K562 (cell line): ENCODE results near the gene ZNF513. TPM values are rescaled to one million over a fixed set of nuclear protein-coding genes. Genes with fewer than 3 reads are reported as not detected.

Experiments used
- ARID2 ChIP-seq: fragments of 450-650 bp; IDR thresholded peaks from 2 replicates; pipeline ENCODE4 v1.6.1; 2017; ENCODE audit warnings: antibody characterized with exemption, mild to moderate bottlenecking
- CREBBP ChIP-seq: IDR thresholded peaks from one replicate; pipeline ENCODE4 v1.6.1; 2012; ENCODE audit warnings: low read depth, mild to moderate bottlenecking, control low read depth, inconsistent platforms, low read length
- E2F5 ChIP-seq: sonication (generic); formaldehyde crosslinking; IDR thresholded peaks from 2 replicates; pipeline ENCODE4 v1.8.0; 2022; ENCODE audit warnings: mild to moderate bottlenecking, missing genetic modification reagents
- LARP7 ChIP-seq: fragments of 450-650 bp; IDR thresholded peaks from 2 replicates; pipeline ENCODE4 v1.6.1; 2016
- MGA ChIP-seq: fragments of 450-650 bp; IDR thresholded peaks from 2 replicates; pipeline ENCODE4 v1.6.1; 2016; ENCODE audit warnings: mild to moderate bottlenecking, moderate library complexity
- SMC3 ChIP-seq: conservative IDR thresholded peaks from 2 replicates; pipeline ENCODE4 v1.6.1; 2011; ENCODE audit warnings: low read depth, low read length, improper control_type of control experiment; ENCODE audit not compliant: insufficient read depth
- STAG1 ChIP-seq: sonication (generic); formaldehyde crosslinking; IDR thresholded peaks from 2 replicates; pipeline ENCODE4 v1.5.0; 2020; ENCODE audit warnings: missing genetic modification reagents, borderline replicate concordance
- VEZF1 ChIP-seq: fragments of 200-800 bp; sonication (Bioruptor generic); IDR thresholded peaks from 2 replicates; pipeline ENCODE4 v1.6.1; 2017; ENCODE audit warnings: missing genetic modification characterization, missing compliant biosample characterization
- ZBTB33 ChIP-seq: sonication (generic); formaldehyde crosslinking; IDR thresholded peaks from 2 replicates; pipeline ENCODE4 v1.8.1; 2023; ENCODE audit warnings: mild to moderate bottlenecking, missing genetic modification reagents
- polyA plus RNA-seq, 8 experiments: library from polyadenylated mRNA; depleted of rRNA in 4 of 8; stranded (reverse) in 5 of 8; unstranded in 3 of 8; fragments of >200 nt; fragmentation: Nextera tagmentation in 2 of 8; fragmentation: Illumina TruSeq in 1 of 8; extraction: Ambion mirVana in 2 of 8; extraction: Trizol in 1 of 8; gene quantifications; 2 replicates each; pipeline versions ENCODE4 v1.2.1 to v1.2.3, GENCODE V29; 2011 to 2014; ENCODE audit warnings: inconsistent platforms in 1 of 8, missing spikeins in 1 of 8
- total RNA-seq, 7 experiments: library from RNA; depleted of rRNA in 6 of 7; stranded (reverse); fragments of >200 nt in 6 of 7; fragmentation: Illumina TruSeq in 2 of 7; extraction: Trizol in 2 of 7; gene quantifications; 2 replicates each; pipeline versions ENCODE4 v1.2.1 to v1.2.3, GENCODE V29; 2011 to 2021; ENCODE audit warnings: low replicate concordance in 1 of 7

The ZNF513 gene
- total and polyA plus RNA-seq, 9 of the 15 experiments (the other 6 are each of a cell fraction or from before 2014, with no cell fraction given) = 0.04 to 13.6 (median 4.4) TPM

GRCh38 chr2:27370026-27370815, 10.3 kb downstream of the ZNF513 start, which contains the start of the genes EIF2B4 and SNX17 (continued):
- TF ChIP-seq MGA (no peak), ARID2 (no peak), STAG1 (CRISPR knock-in tag) (no peak), ZBTB33 (peak; percentile 59; the same call in 1 of the 2 replicates), E2F5 (CRISPR knock-in tag) (peak; percentile 91; the same call in 1 of the 2 replicates), SMC3 (peak; percentile 63; the same call in 1 of the 2 replicates), VEZF1 (CRISPR knock-in tag) (peak; percentile 73), CREBBP (no peak), LARP7 (peak; percentile 70; the same call in 1 of the 2 replicates)
